ENCODE measurements around the gene GALNT7. TPM values are rescaled to one million over a fixed set of nuclear protein-coding genes. Genes with fewer than 3 reads are reported as not detected.

Gene GALNT7
- total RNA-seq, 1 donor from 2014 or later = 33.1 TPM

- H3K27ac Mint-ChIP-seq = no peak overlapping the region
- H3K27me3 Mint-ChIP-seq (ENCODE audit: low read depth) = no peaks in the 10 kb centered on the region
- peaks cover 3% of the 10 kb centered on the region for H3K36me3 Mint-ChIP-seq (ENCODE audit: low read depth)
- peaks cover 48% of the 10 kb centered on the region for H3K4me1 Mint-ChIP-seq (ENCODE audit: low read depth)
- DNase-seq (ENCODE audit: low spot score) = no peak
- H3K4me3 Mint-ChIP-seq (ENCODE audit: low read depth) = no peak overlapping the region
- H3K9me3 Mint-ChIP-seq = no peaks in the 10 kb centered on the region
- intact Hi-C loops (cut with micrococcal nuclease) = no loop called here
Measured at GRCh38 chr4:173188648-173189047, 20.0 kb downstream of the GALNT7 start.

GRCh38 chr4:173189117-173189693 lies 20.6 kb downstream of the GALNT7 start:
- Mint-ChIP-seq H3K4me1 (ENCODE audit: low read depth) (peaks cover 48% of the 10 kb centered on the region), H3K9me3 (no peaks in the 10 kb centered on the region), H3K4me3 (ENCODE audit: low read depth) (no peak overlapping the region), H3K36me3 (ENCODE audit: low read depth) (peaks cover 3% of the 10 kb centered on the region), H3K27ac (no peak overlapping the region), H3K27me3 (ENCODE audit: low read depth) (no peaks in the 10 kb centered on the region)
- intact Hi-C loops (cut with micrococcal nuclease) = no loop called here
- no peak for DNase-seq (ENCODE audit: low spot score)

GRCh38 chr4:173191623-173192041 lies 23.0 kb downstream of the GALNT7 start:
- peaks cover 38% of the 10 kb centered on the region for H3K4me1 Mint-ChIP-seq (ENCODE audit: low read depth)
- intact Hi-C loops (cut with micrococcal nuclease) = loop anchor here (1.0 to 5.0 kb wide), 3 partner anchors 21 to 181 kb away; partner anchors contain the start of genes GALNT7 and SAP30

GRCh38 chr4:173192375-173193162 lies 24.0 kb downstream of the GALNT7 start:
- Mint-ChIP-seq H3K27me3 (ENCODE audit: low read depth) (no peaks in the 10 kb centered on the region), H3K4me3 (ENCODE audit: low read depth) (no peak overlapping the region), H3K4me1 (ENCODE audit: low read depth) (peaks cover 37% of the 10 kb centered on the region), H3K27ac (peak overlapping the region; percentile 78), H3K9me3 (no peaks in the 10 kb centered on the region), H3K36me3 (ENCODE audit: low read depth) (peaks cover 3% of the 10 kb centered on the region)
- no peak for DNase-seq (ENCODE audit: low spot score)
- intact Hi-C loops (cut with micrococcal nuclease) = loop anchor here (5.0 kb wide), 1 partner anchor 180 kb away; the partner anchor contains the start of gene SAP30

More at GRCh38 chr4:173191623-173192041, 23.0 kb downstream of the GALNT7 start:
- Mint-ChIP-seq H3K27me3 (ENCODE audit: low read depth) (no peaks in the 10 kb centered on the region), H3K36me3 (ENCODE audit: low read depth) (peaks cover 3% of the 10 kb centered on the region), H3K9me3 (no peaks in the 10 kb centered on the region), H3K27ac (peak overlapping the region; percentile 82), H3K4me3 (ENCODE audit: low read depth) (peak overlapping the region; percentile 1)
- no peak for DNase-seq (ENCODE audit: low spot score)

- Mint-ChIP-seq H3K36me3 (ENCODE audit: low read depth) (no peaks in the 10 kb centered on the region), H3K27ac (no peak overlapping the region), H3K9me3 (no peaks in the 10 kb centered on the region), H3K4me1 (ENCODE audit: low read depth) (peaks cover 33% of the 10 kb centered on the region), H3K27me3 (ENCODE audit: low read depth) (no peaks in the 10 kb centered on the region), H3K4me3 (ENCODE audit: low read depth) (no peak overlapping the region)
- intact Hi-C loops (cut with micrococcal nuclease) = loop anchor here (5.0 kb wide), 1 partner anchor 178 kb away; the partner anchor contains the start of gene SAP30
- DNase-seq (ENCODE audit: low spot score) = no peak
Measured at GRCh38 chr4:173194157-173194556, 25.5 kb downstream of the GALNT7 start.

- intact Hi-C loops (cut with micrococcal nuclease) = no loop called here
- Mint-ChIP-seq H3K27ac (no peak overlapping the region), H3K36me3 (ENCODE audit: low read depth) (no peaks in the 10 kb centered on the region), H3K4me1 (ENCODE audit: low read depth) (peaks cover 33% of the 10 kb centered on the region), H3K4me3 (ENCODE audit: low read depth) (no peak overlapping the region), H3K9me3 (no peaks in the 10 kb centered on the region), H3K27me3 (ENCODE audit: low read depth) (no peaks in the 10 kb centered on the region)
- no peak for DNase-seq (ENCODE audit: low spot score)
Measured at GRCh38 chr4:173195109-173195508, 26.5 kb downstream of the GALNT7 start.

GRCh38 chr4:173199553-173199952 lies 30.9 kb downstream of the GALNT7 start:
- Mint-ChIP-seq H3K9me3 (peaks cover 7% of the 10 kb centered on the region), H3K27me3 (ENCODE audit: low read depth) (no peaks in the 10 kb centered on the region), H3K4me1 (ENCODE audit: low read depth) (peaks cover 10% of the 10 kb centered on the region), H3K27ac (no peak overlapping the region), H3K36me3 (ENCODE audit: low read depth) (peaks cover 10% of the 10 kb centered on the region), H3K4me3 (ENCODE audit: low read depth) (no peak overlapping the region)
- no peak for DNase-seq (ENCODE audit: low spot score)
- intact Hi-C loops (cut with micrococcal nuclease) = no loop called here

GRCh38 chr4:173200103-173200884 lies 31.7 kb downstream of the GALNT7 start:
- intact Hi-C loops (cut with micrococcal nuclease) = no loop called here
- Mint-ChIP-seq H3K9me3 (peaks cover 7% of the 10 kb centered on the region), H3K36me3 (ENCODE audit: low read depth) (peaks cover 15% of the 10 kb centered on the region), H3K27me3 (ENCODE audit: low read depth) (no peaks in the 10 kb centered on the region), H3K27ac (no peak overlapping the region), H3K4me3 (ENCODE audit: low read depth) (no peak overlapping the region), H3K4me1 (ENCODE audit: low read depth) (peaks cover 10% of the 10 kb centered on the region)
- no peak for DNase-seq (ENCODE audit: low spot score)

GRCh38 chr4:173202395-173202794 lies 33.8 kb downstream of the GALNT7 start:
- no peak for DNase-seq (ENCODE audit: low spot score)
- H3K4me3 Mint-ChIP-seq (ENCODE audit: low read depth) = no peak overlapping the region
- H3K27me3 Mint-ChIP-seq (ENCODE audit: low read depth) = no peaks in the 10 kb centered on the region
- H3K4me1 Mint-ChIP-seq (ENCODE audit: low read depth) = peaks cover 6% of the 10 kb centered on the region
- peaks cover 7% of the 10 kb centered on the region for H3K9me3 Mint-ChIP-seq
- intact Hi-C loops (cut with micrococcal nuclease) = no loop called here
- H3K36me3 Mint-ChIP-seq (ENCODE audit: low read depth) = peaks cover 19% of the 10 kb centered on the region
- no peak overlapping the region for H3K27ac Mint-ChIP-seq

- Mint-ChIP-seq H3K4me3 (ENCODE audit: low read depth) (no peak overlapping the region), H3K36me3 (ENCODE audit: low read depth) (peaks cover 19% of the 10 kb centered on the region), H3K27ac (no peak overlapping the region), H3K27me3 (ENCODE audit: low read depth) (no peaks in the 10 kb centered on the region), H3K4me1 (ENCODE audit: low read depth) (peaks cover under 1% of the 10 kb centered on the region), H3K9me3 (peaks cover 7% of the 10 kb centered on the region)
- intact Hi-C loops (cut with micrococcal nuclease) = no loop called here
- no peak for DNase-seq (ENCODE audit: low spot score)
Measured at GRCh38 chr4:173205656-173206055, 37.0 kb downstream of the GALNT7 start.

- Mint-ChIP-seq H3K9me3 (peaks cover 7% of the 10 kb centered on the region), H3K27ac (no peak overlapping the region), H3K27me3 (ENCODE audit: low read depth) (peaks cover 1% of the 10 kb centered on the region), H3K4me3 (ENCODE audit: low read depth) (no peak overlapping the region), H3K4me1 (ENCODE audit: low read depth) (peaks cover 10% of the 10 kb centered on the region), H3K36me3 (ENCODE audit: low read depth) (peaks cover 17% of the 10 kb centered on the region)
- DNase-seq (ENCODE audit: low spot score) = no peak
- intact Hi-C loops (cut with micrococcal nuclease) = no loop called here
Measured at GRCh38 chr4:173208420-173208819, 39.8 kb downstream of the GALNT7 start.

- DNase-seq (ENCODE audit: low spot score) = no peak
- Mint-ChIP-seq H3K4me1 (ENCODE audit: low read depth) (peaks cover 10% of the 10 kb centered on the region), H3K4me3 (ENCODE audit: low read depth) (no peak overlapping the region), H3K36me3 (ENCODE audit: low read depth) (no peaks in the 10 kb centered on the region), H3K27me3 (ENCODE audit: low read depth) (peaks cover 1% of the 10 kb centered on the region), H3K9me3 (no peaks in the 10 kb centered on the region), H3K27ac (no peak overlapping the region)
- intact Hi-C loops (cut with micrococcal nuclease) = no loop called here
Measured at GRCh38 chr4:173211222-173211621, 42.6 kb downstream of the GALNT7 start.

Measured in activated T-helper 2 cell treated with anti-CD3 and anti-CD28 coated beads, Interferon-gamma antibody, Interleukin-2, Interleukin-4, amounts not matched to agents 10 μg/mL and 5 μg/mL and 100 μg/mL, durations not matched to agents 14 hours and 24 hours and 36 hours (primary cell).